GM21528 (cell line): ENCODE results near the gene CPNE6.
"Not testable (repeated sequence)": the region's sequence is repeated elsewhere in the genome, so short reads cannot be mapped to it uniquely, and the experiment has no call there.

Experiments used
- ATAC-seq: cut with Tn5 transposase; IDR thresholded peaks from one replicate; pipeline ENCODE4 v1.9.1; 2021; ENCODE audit warnings: mild to moderate bottlenecking, moderate library complexity; ENCODE audit not compliant: unreplicated experiment, low FRiP score

The CPNE6 gene

GRCh38 chr14:24102357-24103048 lies 31.1 kb downstream of the CPNE6 start:
- ATAC-seq: no peak

GRCh38 chr14:24103451-24103850 lies 32.1 kb downstream of the CPNE6 start:
- ATAC-seq: no peak

GRCh38 chr14:24105609-24106239 lies 34.4 kb downstream of the CPNE6 start:
- ATAC-seq: not testable (repeated sequence)

- ATAC-seq: no peak
These were observed 35.4 kb downstream of the CPNE6 start for GRCh38 chr14:24106672-24107271.

GRCh38 chr14:24108336-24108874 lies 37.0 kb downstream of the CPNE6 start:
- ATAC-seq: peak; percentile 18

- ATAC-seq: no peak
These were observed 38.7 kb downstream of the CPNE6 start for GRCh38 chr14:24110060-24110459.

- ATAC-seq: no peak
These were observed 39.2 kb downstream of the CPNE6 start for GRCh38 chr14:24110523-24110922.

GRCh38 chr14:24113379-24113800 lies 42.0 kb downstream of the CPNE6 start:
- ATAC-seq: no peak

- ATAC-seq: peak; percentile 39
These were observed 42.6 kb downstream of the CPNE6 start for GRCh38 chr14:24113801-24114531.

GRCh38 chr14:24114532-24115421 lies 43.4 kb downstream of the CPNE6 start, which contains the start of the genes DCAF11 and NRL:
Gene DCAF11 (plus strand): TSS chr14:24114777. CDS start chr14:24115595, 818 bp downstream.
Gene NRL (minus strand): TSS chr14:24114949. CDS start chr14:24082848, 32,101 bp downstream.
- ATAC-seq: peak; percentile 86

- ATAC-seq: no peak
These were observed 44.2 kb downstream of the CPNE6 start for GRCh38 chr14:24115422-24116127.

- ATAC-seq: no peak
These were observed 44.9 kb downstream of the CPNE6 start for GRCh38 chr14:24116128-24116814.

- ATAC-seq: no peak
These were observed 45.8 kb downstream of the CPNE6 start for GRCh38 chr14:24117179-24117578.

- no peak for ATAC-seq
These were observed 48.3 kb downstream of the CPNE6 start for GRCh38 chr14:24119691-24120090.

GRCh38 chr14:24121210-24121609 lies 49.8 kb downstream of the CPNE6 start:
- no peak for ATAC-seq

GRCh38 chr14:24122416-24122815 lies 51.1 kb downstream of the CPNE6 start:
- no peak for ATAC-seq

GRCh38 chr14:24122898-24123297 lies 51.5 kb downstream of the CPNE6 start:
- ATAC-seq: no peak
